Naive B cell (primary cell): ENCODE measurements around the gene FYCO1. TPM values are rescaled to one million over a fixed set of nuclear protein-coding genes. Genes with fewer than 3 reads are reported as not detected.
"Not testable (repeated sequence)": the region's sequence is repeated elsewhere in the genome, so short reads cannot be mapped to it uniquely, and the experiment has no call there.

ENCODE experiments used
- ATAC-seq, 2 donors: fragments of 150-1000 bp; cut with Tn5 transposase; 2 replicates each; pipeline ENCODE4 v1.10.0; 2021; ENCODE audit warnings: low read depth in 2 of 2, mild to moderate bottlenecking in 2 of 2, moderate library complexity in 2 of 2
- DNase-seq: peaks from one replicate; pipeline ENCODE4 v3.0.0; 2022
- H3K27ac Mint-ChIP-seq, 6 donors: one replicate each; pipeline ENCODE4 v1.8.0; 2020 to 2022; ENCODE audit warnings: mild to moderate bottlenecking in 6 of 6, mixed read lengths in 6 of 6, moderate library complexity in 5 of 6, inconsistent platforms in 2 of 6
- H3K27me3 Mint-ChIP-seq, 3 donors: one replicate each; pipeline ENCODE4 v1.8.0; 2021 to 2022; ENCODE audit warnings: mixed read lengths in 3 of 3, mild to moderate bottlenecking in 1 of 3
- H3K36me3 Mint-ChIP-seq, 2 donors: one replicate each; pipeline ENCODE4 v1.8.0; 2020 to 2022; ENCODE audit warnings: mixed read lengths in 2 of 2, inconsistent platforms in 1 of 2, mild to moderate bottlenecking in 1 of 2
- H3K4me1 Mint-ChIP-seq, 3 donors: one replicate each; pipeline ENCODE4 v1.8.0; 2020 to 2022; ENCODE audit warnings: mixed read lengths in 3 of 3, inconsistent platforms in 1 of 3, mild to moderate bottlenecking in 1 of 3, moderate library complexity in 1 of 3
- H3K4me3 Mint-ChIP-seq, 8 donors: one replicate each; pipeline ENCODE4 v1.8.0; 2020 to 2022; ENCODE audit warnings: mild to moderate bottlenecking in 8 of 8, mixed read lengths in 8 of 8, moderate library complexity in 8 of 8, inconsistent platforms in 2 of 8
- H3K9me3 Mint-ChIP-seq, 7 donors: one replicate each; pipeline ENCODE4 v1.8.0; 2020 to 2022; ENCODE audit warnings: mixed read lengths in 7 of 7, mild to moderate bottlenecking in 5 of 7, inconsistent platforms in 2 of 7, moderate library complexity in 1 of 7
- polyA plus RNA-seq, 6 donors: library from polyadenylated mRNA; unstranded; fragments of 300-500 nt; fragmentation: Illumina TruSeq; gene quantifications; one replicate each; pipeline ENCODE4 v1.2.3, GENCODE V29; 2021; ENCODE audit warnings: low read depth in 6 of 6

FYCO1 gene
- polyA plus RNA-seq, 6 donors from 2014 or later, result 0.90 to 5.1 (median 1.2) TPM; not detected in 1

DNA sequence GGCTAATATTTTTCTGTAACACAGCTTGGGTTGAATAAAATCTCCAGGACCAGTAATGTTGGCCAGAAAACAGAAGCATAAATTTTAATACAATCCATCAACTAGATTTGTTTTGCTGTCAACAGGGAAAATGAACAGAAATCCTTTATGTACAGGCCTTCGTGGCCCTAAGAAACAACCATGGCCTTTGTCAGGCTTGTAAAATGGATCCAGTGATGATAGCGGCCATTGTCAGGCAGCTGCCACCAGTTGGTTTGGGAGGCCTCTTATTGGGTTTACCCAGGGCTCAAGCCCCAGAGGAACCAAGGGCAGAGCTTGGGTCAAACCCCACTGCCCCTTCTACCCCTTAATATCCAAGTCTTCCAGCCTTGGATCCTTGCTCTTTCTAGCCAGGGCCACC lies 5.6 kb upstream of the FYCO1 start:
- no peaks in the 10 kb centered on the region for H3K36me3 Mint-ChIP-seq
- DNase-seq (no peak), ATAC-seq (no peak)
- no peak overlapping the region for H3K4me3 Mint-ChIP-seq
- H3K27ac Mint-ChIP-seq, result peak overlapping the region in 1 of 6 donors; percentile 71
- peaks cover 0 to 6% (median 4%) of the 10 kb centered on the region in 3 donors for H3K4me1 Mint-ChIP-seq
- peaks cover 0 to 18% (median 12%) of the 10 kb centered on the region in 3 donors for H3K27me3 Mint-ChIP-seq
- no peaks in the 10 kb centered on the region for H3K9me3 Mint-ChIP-seq

DNA sequence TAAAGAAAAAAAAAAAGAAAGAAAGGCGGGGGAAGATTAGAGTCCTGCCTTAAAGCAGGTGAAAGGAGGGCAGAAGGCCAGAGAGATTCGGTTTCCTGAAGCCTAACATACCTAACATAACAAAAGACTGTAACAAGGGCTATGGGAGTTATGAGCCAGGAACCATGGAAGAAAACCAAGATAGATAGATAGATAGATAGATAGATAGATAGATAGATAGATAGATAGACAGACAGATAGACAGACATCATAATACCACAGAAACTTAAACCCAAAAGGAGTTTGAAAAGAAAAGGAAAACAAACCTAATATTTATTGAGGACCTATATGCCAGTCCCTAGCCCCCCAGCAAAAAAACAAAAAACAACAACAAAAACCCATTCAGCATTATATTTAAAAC lies 2.3 kb upstream of the FYCO1 start:
- DNase-seq, result no peak
- Mint-ChIP-seq H3K4me3 (peak overlapping the region in 1 of 8 donors; percentile 2), H3K4me1 (peaks cover 8 to 26% (median 11%) of the 10 kb centered on the region in 3 donors), H3K9me3 (no peaks in the 10 kb centered on the region), H3K27ac (peak overlapping the region in 1 of 6 donors; percentile 63), H3K27me3 (peaks cover 0 to 18% (median 12%) of the 10 kb centered on the region in 3 donors), H3K36me3 (no peaks in the 10 kb centered on the region)
- ATAC-seq, result no peak

DNA sequence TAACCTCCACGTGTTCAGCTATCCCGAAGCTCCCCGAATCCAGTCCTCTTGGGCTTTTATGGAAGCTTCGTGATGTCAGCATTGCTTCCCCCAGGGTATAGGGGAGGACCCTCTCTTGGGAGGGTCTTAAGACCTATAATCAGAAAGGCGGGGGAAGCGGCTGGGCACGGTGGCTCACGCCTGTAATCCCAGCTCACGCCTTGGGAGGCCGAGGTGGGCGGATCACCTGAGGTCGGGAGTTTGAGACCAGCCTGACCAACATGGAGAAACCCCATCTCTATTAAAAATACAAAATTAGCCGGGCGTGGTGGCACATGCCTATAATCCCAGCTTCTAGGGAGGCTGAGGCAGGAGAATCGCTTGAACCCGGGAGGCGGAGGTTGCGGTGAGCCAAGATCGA lies 1.9 kb upstream of the FYCO1 start:
- H3K4me3 Mint-ChIP-seq, result peak overlapping the region in 1 of 8 donors; percentile 90
- H3K9me3 Mint-ChIP-seq, H3K36me3 Mint-ChIP-seq, H3K27ac Mint-ChIP-seq, DNase-seq, ATAC-seq: not testable (repeated sequence)
- peaks cover 12 to 31% (median 16%) of the 10 kb centered on the region in 3 donors for H3K4me1 Mint-ChIP-seq
- peaks cover 0 to 18% (median 12%) of the 10 kb centered on the region in 3 donors for H3K27me3 Mint-ChIP-seq

DNA sequence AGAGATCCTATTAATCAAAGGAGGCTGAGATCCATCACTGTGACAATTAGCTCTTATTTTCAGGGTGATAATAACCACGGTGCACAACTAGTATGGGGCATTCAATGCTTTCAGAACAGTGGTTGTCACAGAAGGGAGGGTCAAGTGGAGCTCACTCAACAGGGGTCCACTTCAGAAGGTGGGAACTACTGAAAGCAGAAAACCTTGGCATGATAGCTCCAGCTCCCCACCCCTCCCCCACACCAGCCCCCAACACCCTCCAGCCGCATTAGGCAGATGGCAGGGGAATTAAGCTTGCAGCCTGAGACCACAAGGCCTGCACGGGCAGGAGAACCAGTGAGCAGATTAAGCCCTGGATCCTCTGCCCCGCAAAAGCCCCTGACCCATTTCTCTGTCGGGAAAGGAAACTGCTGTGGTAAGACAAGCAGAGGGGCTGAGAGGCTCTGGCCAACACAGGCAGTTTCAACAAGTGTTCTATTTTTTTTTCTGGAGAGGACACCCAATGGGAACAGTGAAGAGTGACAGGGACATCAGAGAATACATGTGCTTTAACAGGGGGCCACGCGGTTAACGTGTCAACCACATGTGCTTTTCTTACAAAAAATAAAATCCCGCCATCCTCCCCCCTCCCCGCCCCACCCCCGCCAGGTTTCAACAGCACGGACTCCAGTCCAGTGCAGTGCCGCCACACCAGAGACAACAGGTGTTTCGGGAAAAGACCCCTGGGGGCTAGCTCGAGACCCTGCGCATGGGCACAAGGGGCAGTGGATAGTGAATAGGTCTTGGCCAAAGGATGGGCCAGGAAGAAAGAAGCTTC lies 997 bp downstream of the FYCO1 start:
- H3K27ac Mint-ChIP-seq, result peak overlapping the region; percentile 82 to 96 (median 92)
- peak overlapping the region; percentile 78 to 95 (median 92) for H3K4me3 Mint-ChIP-seq
- H3K4me1 Mint-ChIP-seq, result peaks cover 25 to 58% (median 40%) of the 10 kb centered on the region in 3 donors
- peaks cover 0 to 10% (median 2%) of the 10 kb centered on the region in 3 donors for H3K27me3 Mint-ChIP-seq
- DNase-seq, result no peak
- peak in 1 of 2 donors; percentile 1 for ATAC-seq
- H3K9me3 Mint-ChIP-seq, result no peaks in the 10 kb centered on the region
- H3K36me3 Mint-ChIP-seq, result no peaks in the 10 kb centered on the region

DNA sequence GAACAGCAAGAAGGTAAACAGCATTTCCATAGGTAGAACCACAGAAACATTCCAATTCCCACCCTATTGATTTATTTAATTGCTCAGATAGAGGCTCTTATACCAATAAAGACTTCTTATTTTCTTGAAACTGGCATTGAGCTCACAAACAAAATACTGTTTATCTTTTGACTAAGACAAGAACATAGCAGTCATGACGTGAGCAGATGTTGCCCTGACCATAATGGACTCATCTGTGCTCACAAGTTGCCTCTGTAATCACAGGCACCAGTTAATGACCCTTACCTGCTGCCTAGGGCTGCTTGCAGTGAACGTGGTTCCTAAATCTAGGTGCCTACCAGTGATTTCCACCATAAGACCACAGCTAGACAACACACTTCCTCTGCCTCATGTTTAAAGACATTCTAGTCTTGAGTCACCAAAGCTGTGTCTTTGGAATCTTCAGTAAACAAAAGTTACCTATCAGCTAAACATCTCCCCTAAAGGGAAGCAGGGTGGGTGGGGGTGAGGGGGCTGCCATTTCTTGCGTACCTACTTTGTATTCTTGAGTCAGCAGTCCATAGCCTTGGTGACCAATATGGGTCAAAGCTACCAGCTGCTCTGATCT lies 2.1 kb downstream of the FYCO1 start:
- no peak for DNase-seq
- Mint-ChIP-seq H3K27me3 (peaks cover 0 to 8% (median 0%) of the 10 kb centered on the region in 3 donors), H3K9me3 (no peaks in the 10 kb centered on the region), H3K27ac (peak overlapping the region in 4 of 6 donors; percentile 52 to 75 (median 64)), H3K4me1 (peaks cover 28 to 66% (median 49%) of the 10 kb centered on the region in 3 donors), H3K36me3 (peaks cover 0 to 2% of the 10 kb centered on the region in 2 donors), H3K4me3 (peak overlapping the region in 5 of 8 donors; percentile 68 to 90 (median 78))
- no peak for ATAC-seq

DNA sequence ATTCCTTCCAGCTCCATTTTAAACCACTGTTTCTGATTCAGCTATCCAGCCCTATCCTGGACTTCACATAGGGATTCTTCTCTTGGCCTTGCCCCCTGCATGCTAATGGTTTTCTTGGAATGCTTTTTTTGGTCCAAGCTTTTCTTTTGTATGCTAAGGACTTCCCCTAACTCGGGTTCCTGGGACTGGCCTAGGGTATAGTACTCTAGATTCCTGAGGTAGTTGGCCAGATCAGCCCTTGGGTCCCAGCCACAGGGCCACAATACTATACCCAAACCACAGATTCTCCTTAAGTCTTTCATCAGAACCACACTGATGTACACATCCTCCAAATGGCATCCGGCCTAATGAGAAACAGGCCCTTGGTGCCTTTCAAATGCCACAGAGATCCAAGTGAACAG lies 2.8 kb downstream of the FYCO1 start:
- no peaks in the 10 kb centered on the region for H3K9me3 Mint-ChIP-seq
- H3K36me3 Mint-ChIP-seq, result peaks cover 0 to 6% of the 10 kb centered on the region in 2 donors
- ATAC-seq (no peak), DNase-seq (no peak)
- H3K27me3 Mint-ChIP-seq, result peaks cover 0 to 2% (median 0%) of the 10 kb centered on the region in 3 donors
- peak overlapping the region in 5 of 6 donors; percentile 7 to 75 (median 52) for H3K27ac Mint-ChIP-seq
- H3K4me3 Mint-ChIP-seq, result peak overlapping the region in 7 of 8 donors; percentile 37 to 90 (median 74)
- H3K4me1 Mint-ChIP-seq, result peaks cover 33 to 72% (median 56%) of the 10 kb centered on the region in 3 donors

DNA sequence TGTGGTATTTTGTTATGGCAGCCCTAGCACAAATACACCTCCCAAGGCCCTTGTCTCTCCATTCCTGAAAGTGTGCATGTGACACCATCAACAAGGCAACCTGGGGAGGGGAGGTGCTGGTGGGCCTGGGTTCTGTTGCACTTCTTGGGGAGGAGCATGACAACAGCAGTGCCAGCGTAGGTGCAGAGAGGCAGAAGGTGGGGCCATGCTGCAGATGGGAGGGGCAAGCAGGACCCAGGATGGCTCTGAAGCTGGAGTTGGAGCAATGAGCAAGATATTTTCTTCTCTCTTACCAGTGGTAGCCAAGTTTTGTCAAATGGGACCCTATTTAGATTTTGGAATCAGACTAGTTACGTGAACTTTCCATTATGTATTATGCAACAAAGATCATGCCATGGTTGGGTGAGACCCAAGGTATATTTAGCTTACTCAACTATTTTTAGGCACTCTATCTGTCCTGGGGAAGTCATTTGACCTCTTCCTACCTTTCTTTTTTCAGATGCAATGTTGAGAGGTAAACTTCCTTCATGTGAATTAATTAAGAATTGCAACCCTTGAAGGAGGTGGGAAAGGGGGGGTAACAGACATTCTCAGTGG lies 3.4 kb downstream of the FYCO1 start:
- H3K27ac Mint-ChIP-seq, result peak overlapping the region in 2 of 6 donors; percentile 51 to 84
- H3K9me3 Mint-ChIP-seq, result no peaks in the 10 kb centered on the region
- peak overlapping the region; percentile 37 to 90 (median 71) for H3K4me3 Mint-ChIP-seq
- ATAC-seq (no peak), DNase-seq (no peak)
- H3K4me1 Mint-ChIP-seq, result peaks cover 36 to 78% (median 60%) of the 10 kb centered on the region in 3 donors
- no peaks in the 10 kb centered on the region for H3K27me3 Mint-ChIP-seq
- H3K36me3 Mint-ChIP-seq, result peaks cover 0 to 6% of the 10 kb centered on the region in 2 donors

DNA sequence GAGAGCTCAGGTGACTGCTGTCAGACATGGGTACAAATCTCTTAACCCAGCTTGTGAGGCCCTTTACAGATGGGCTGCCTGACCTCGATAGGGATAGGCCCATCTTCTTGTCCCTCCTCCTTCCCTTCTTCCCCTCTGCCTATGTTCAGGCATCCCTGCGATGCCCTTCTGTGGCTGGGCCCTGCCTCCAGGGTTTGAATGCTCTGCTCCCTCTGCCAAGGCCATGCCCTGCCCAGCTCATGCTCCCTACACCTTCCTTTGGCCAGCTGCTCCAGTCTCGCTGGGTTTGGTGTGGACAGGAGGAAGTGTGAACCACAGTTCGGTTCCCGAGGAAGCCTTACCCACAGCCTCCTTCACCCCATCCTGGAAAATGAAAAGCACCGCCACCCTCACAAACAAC lies 4.3 kb downstream of the FYCO1 start:
- Mint-ChIP-seq H3K4me1 (peaks cover 42 to 74% (median 67%) of the 10 kb centered on the region in 3 donors), H3K36me3 (peaks cover 0 to 6% of the 10 kb centered on the region in 2 donors), H3K27ac (peak overlapping the region in 3 of 6 donors; percentile 37 to 53 (median 49))

DNA sequence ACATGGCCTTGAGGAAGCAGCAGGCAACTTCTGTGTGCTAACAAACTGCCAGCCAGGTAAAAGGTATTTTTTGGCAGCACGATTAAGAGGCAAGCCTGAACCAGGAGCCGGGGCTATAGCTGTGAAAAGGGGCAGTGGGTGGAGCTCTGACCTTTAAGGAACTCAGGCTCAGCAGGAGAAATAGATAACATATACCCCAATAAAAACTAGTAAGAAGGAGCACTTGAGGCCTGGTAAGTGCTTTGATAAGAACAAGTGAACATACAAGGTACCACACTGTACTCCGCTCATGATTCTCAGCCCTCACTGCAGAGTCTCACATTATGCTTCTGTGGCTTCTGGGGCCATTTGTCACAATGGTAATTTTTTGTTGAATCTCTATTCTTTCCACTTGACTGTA lies 5.4 kb downstream of the FYCO1 start:
- no peak for ATAC-seq
- Mint-ChIP-seq H3K27me3 (no peaks in the 10 kb centered on the region), H3K9me3 (no peaks in the 10 kb centered on the region), H3K36me3 (peaks cover 0 to 6% of the 10 kb centered on the region in 2 donors), H3K27ac (peak overlapping the region in 1 of 6 donors; percentile 14), H3K4me1 (peaks cover 42 to 69% (median 63%) of the 10 kb centered on the region in 3 donors), H3K4me3 (peak overlapping the region in 1 of 8 donors; percentile 39)
- DNase-seq, result no peak

More for the DNA sequence above, 4.3 kb downstream of the FYCO1 start:
- Mint-ChIP-seq H3K27me3 (no peaks in the 10 kb centered on the region), H3K9me3 (no peaks in the 10 kb centered on the region), H3K4me3 (peak overlapping the region in 4 of 8 donors; percentile 37 to 90 (median 65))
- DNase-seq (no peak), ATAC-seq (no peak)

DNA sequence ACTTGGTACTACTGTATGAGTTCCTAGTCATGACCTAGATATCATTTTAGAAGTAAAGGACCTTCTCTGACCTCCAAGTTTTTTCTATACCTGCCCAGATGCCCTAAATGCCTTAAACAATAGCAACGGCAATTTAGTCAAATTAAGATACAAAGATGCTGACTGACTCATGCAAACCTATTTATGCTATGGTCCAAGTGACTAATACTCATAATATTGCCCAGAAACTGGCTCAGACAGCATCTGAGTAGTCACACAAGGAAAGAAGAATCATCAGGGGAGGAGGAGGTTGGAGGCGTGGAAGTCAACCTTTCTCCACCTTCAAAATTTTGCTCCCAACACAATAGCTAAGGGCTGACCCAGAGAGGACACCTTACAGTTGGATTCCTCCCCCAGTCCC lies 6.8 kb downstream of the FYCO1 start:
- peaks cover 42 to 63% (median 61%) of the 10 kb centered on the region in 3 donors for H3K4me1 Mint-ChIP-seq
- no peaks in the 10 kb centered on the region for H3K27me3 Mint-ChIP-seq
- ATAC-seq (no peak), DNase-seq (no peak)
- H3K36me3 Mint-ChIP-seq, result peaks cover 0 to 6% of the 10 kb centered on the region in 2 donors
- no peak overlapping the region for H3K4me3 Mint-ChIP-seq
- no peaks in the 10 kb centered on the region for H3K9me3 Mint-ChIP-seq
- H3K27ac Mint-ChIP-seq, result peak overlapping the region in 3 of 6 donors; percentile 7 to 53 (median 14)

DNA sequence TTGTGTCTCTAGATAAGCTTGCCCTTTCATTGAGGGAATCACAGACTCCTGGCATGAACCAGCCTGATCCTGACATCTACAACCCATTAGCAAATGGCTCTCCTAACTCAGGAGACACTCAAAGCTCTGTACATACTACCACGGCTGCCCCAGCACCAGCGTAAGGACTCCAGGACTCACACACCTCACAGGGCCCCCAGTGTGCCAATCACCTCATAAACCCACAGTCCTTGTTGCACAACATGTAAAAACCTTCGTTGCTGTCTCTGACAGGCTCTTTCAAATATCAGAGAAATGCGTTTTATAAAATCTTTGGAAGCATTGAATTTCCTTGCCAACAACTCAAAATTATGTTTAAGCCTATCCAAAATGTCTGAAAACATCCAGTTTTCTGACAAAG lies 7.3 kb downstream of the FYCO1 start:
- Mint-ChIP-seq H3K27me3 (no peaks in the 10 kb centered on the region), H3K27ac (peak overlapping the region in 2 of 6 donors; percentile 2 to 14), H3K4me1 (peaks cover 42 to 60% (median 56%) of the 10 kb centered on the region in 3 donors), H3K9me3 (no peaks in the 10 kb centered on the region), H3K4me3 (no peak overlapping the region), H3K36me3 (peaks cover 0 to 6% of the 10 kb centered on the region in 2 donors)
- ATAC-seq (no peak), DNase-seq (no peak)

DNA sequence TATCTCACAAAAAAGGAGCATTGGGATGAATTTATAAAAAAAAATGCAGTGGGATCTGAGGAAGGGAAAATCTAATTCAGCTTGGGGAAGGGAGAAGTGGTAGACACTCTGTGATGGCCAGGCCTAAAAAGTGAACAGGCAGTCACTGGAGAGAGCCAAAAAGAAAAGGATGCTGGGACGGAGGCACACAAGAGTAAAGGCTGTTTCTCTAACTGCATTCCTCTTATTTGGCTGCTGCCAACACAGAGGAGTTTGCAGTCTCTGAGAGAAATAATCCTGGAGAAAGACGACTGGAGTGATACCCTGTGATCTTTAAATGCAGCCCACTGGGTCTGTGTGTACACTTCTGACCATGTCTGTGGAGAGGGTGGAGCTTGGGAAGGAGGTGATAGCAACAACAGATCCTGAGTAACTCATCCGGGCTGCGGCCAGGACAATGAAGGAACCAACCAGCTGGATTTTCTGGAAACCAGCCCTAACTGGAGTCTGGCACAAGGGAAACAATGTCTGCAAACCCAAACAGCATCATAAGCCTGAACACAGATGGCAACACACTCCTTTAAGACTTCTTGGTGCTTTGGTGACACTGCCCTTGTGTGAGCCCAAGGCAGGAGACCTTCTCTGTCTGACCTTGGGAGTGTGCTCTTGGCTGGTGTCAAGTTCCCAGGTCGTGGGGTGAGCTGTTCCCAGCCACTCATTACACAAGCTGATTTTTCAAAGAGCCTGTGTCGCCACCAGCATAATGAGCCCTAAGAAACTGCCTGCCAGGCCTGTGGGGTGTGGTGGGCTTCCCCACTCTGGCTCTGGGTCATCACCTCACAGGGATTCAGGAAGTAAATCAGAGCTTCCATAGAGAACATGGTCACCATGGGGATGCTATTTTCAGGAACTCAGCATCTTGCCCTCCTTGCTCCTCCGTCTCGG lies 8.0 kb downstream of the FYCO1 start:
- DNase-seq (no peak), ATAC-seq (no peak)
- H3K27ac Mint-ChIP-seq, result peak overlapping the region in 2 of 6 donors; percentile 2 to 10
- H3K4me1 Mint-ChIP-seq, result peaks cover 36 to 53% (median 49%) of the 10 kb centered on the region in 3 donors
- H3K9me3 Mint-ChIP-seq, result no peaks in the 10 kb centered on the region
- peaks cover 0 to 6% of the 10 kb centered on the region in 2 donors for H3K36me3 Mint-ChIP-seq
- H3K4me3 Mint-ChIP-seq, result no peak overlapping the region
- H3K27me3 Mint-ChIP-seq, result no peaks in the 10 kb centered on the region
